Measurements from ENCODE around the gene SLA2.

Gene SLA2

GRCh38 chr20:36606158-36607066, 39.6 kb downstream of the SLA2 start:
- no peak for DNase-seq

GRCh38 chr20:36605399-36606157, 40.4 kb downstream of the SLA2 start, which contains the start of gene RAB5IF:
RAB5IF (plus strand) TSS chr20:36605779; CDS start chr20:36605952, 173 bp downstream.
- peak; percentile 98 for DNase-seq

- DNase-seq, result peak; percentile 15
Measured at GRCh38 chr20:36604952-36605398, 41.0 kb downstream of the SLA2 start.

- DNase-seq, result no peak
Measured at GRCh38 chr20:36601540-36601939, 44.5 kb downstream of the SLA2 start.

GRCh38 chr20:36599912-36600345, 46.1 kb downstream of the SLA2 start:
- no peak for DNase-seq

GRCh38 chr20:36593347-36593929, 52.6 kb downstream of the SLA2 start:
- DNase-seq, result no peak

GRCh38 chr20:36591854-36592641, 53.9 kb downstream of the SLA2 start:
- DNase-seq, result no peak

- DNase-seq, result no peak
Measured at GRCh38 chr20:36591281-36591680, 54.7 kb downstream of the SLA2 start.

GRCh38 chr20:36587388-36588070, 58.5 kb downstream of the SLA2 start:
- no peak for DNase-seq

GRCh38 chr20:36585410-36586125, 60.4 kb downstream of the SLA2 start:
- DNase-seq, result peak; percentile 83

- DNase-seq, result no peak
Measured at GRCh38 chr20:36584018-36584481, 61.9 kb downstream of the SLA2 start.

GRCh38 chr20:36582821-36583220, 63.2 kb downstream of the SLA2 start:
- DNase-seq, result no peak

- no peak for DNase-seq
Measured at GRCh38 chr20:36582322-36582721, 63.7 kb downstream of the SLA2 start.

- DNase-seq, result no peak
Measured at GRCh38 chr20:36579996-36580545, 65.9 kb downstream of the SLA2 start.

- no peak for DNase-seq
Measured at GRCh38 chr20:36578356-36579041, 67.5 kb downstream of the SLA2 start.

GRCh38 chr20:36576081-36576445, 69.9 kb downstream of the SLA2 start:
- no peak for DNase-seq

- no peak for DNase-seq
Measured at GRCh38 chr20:36574366-36575135, 71.4 kb downstream of the SLA2 start.

- no peak for DNase-seq
Measured at GRCh38 chr20:36573798-36574365, 72.1 kb downstream of the SLA2 start.

All from NCI-H1436 (cell line).